Measurements from ENCODE around the gene LARP4B. TPM values are rescaled to one million over a fixed set of nuclear protein-coding genes. Genes with fewer than 3 reads are reported as not detected.

The LARP4B gene
- total and polyA plus RNA-seq, 2 experiments from 2014 or later: 18.3 to 52.3 TPM

- no peak for TF ChIP-seq ZNF462 (CRISPR knock-in tag; IDR thresholded peaks at IDR 0.05)
- no peak for TF ChIP-seq REST (IDR thresholded peaks at IDR 0.05; ENCODE audit: unreplicated experiment)
Measured at GRCh38 chr10:856416-857157, 74.9 kb downstream of the LARP4B start (continued).

- no peak for DNase-seq (ENCODE audit: low spot score)
- H3K36me3 Mint-ChIP-seq (ENCODE audit: low read depth): peaks cover 66% of the 10 kb centered on the region
- no peak overlapping the region for H3K4me3 Mint-ChIP-seq
- Histone ChIP-seq H3F3A (replicated peaks; ENCODE audit: low read depth) (no peaks in the 10 kb centered on the region), H3K36me3 (ENCODE audit: insufficient read depth) (peaks cover 6% of the 10 kb centered on the region; the same call in 1 of the 2 replicates), H3K79me2 (replicated peaks; ENCODE audit: insufficient read depth) (peaks cover 84% of the 10 kb centered on the region), H2AFZ (no peak overlapping the region), H3K4me3 (no peak overlapping the region), H3K27ac (ENCODE audit: low read depth) (no peak overlapping the region), H3K9me2 (ENCODE audit: insufficient read depth) (no peaks in the 10 kb centered on the region), H4K20me1 (replicated peaks; ENCODE audit: insufficient read depth) (no peaks in the 10 kb centered on the region; the same call in 1 of the 2 replicates), H3K27me3 (ENCODE audit: insufficient read depth) (no peaks in the 10 kb centered on the region), H3K4me2 (no peak overlapping the region), H3K4me1 (ENCODE audit: insufficient read depth) (peaks cover 4% of the 10 kb centered on the region)
- peak overlapping the region; percentile 64; the same call in 1 of the 2 replicates for H3K27ac Mint-ChIP-seq
- no peaks in the 10 kb centered on the region for H3K27me3 Mint-ChIP-seq (ENCODE audit: insufficient read depth, low read depth, poor library complexity)
- no peak for ATAC-seq
- peaks cover 19% of the 10 kb centered on the region for H3K4me1 Mint-ChIP-seq
- H3K9me3 Mint-ChIP-seq: peaks cover 10% of the 10 kb centered on the region
- TF ChIP-seq CTCF (conservative IDR thresholded peaks at IDR 0.05; ENCODE audit: low read depth in 2 of 2) (no peak), ZNF331 (CRISPR knock-in tag; IDR thresholded peaks at IDR 0.05; ENCODE audit: low read depth) (no peak)
Measured at GRCh38 chr10:855671-856070, 75.8 kb downstream of the LARP4B start.
